Neural cell (in vitro differentiated cells): ENCODE results near the gene GVQW3. TPM values are rescaled to one million over a fixed set of nuclear protein-coding genes. Genes with fewer than 3 reads are reported as not detected.

ENCODE experiments used
- H2AFZ ChIP-seq: fragments of 200-600, 300-800 bp; sonication (generic), shearing (Covaris generic); 2 replicates; pipeline ENCODE4 v1.6.0; 2014; ENCODE audit warnings: low read depth, mild to moderate bottlenecking, antibody characterized with exemption, low read length, moderate library complexity
- H3F3A ChIP-seq: fragments of 200-600 bp; shearing (Covaris generic); 2 replicates; pipeline ENCODE4 v1.6.1; 2016; ENCODE audit warnings: mild to moderate bottlenecking, moderate library complexity, mixed read lengths, antibody characterized with exemption, low read length; ENCODE audit not compliant: insufficient read depth, poor library complexity, severe bottlenecking
- H3K27ac ChIP-seq: fragments of 200-600, 300-800 bp; sonication (generic), shearing (Covaris generic); 2 replicates; pipeline ENCODE4 v1.5.1; 2014; ENCODE audit warnings: mild to moderate bottlenecking, low read length, moderate library complexity
- H3K27me3 ChIP-seq: fragments of 300-800, 200-600 bp; sonication (generic), shearing (Covaris generic); 2 replicates; pipeline ENCODE4 v1.6.0; 2014; ENCODE audit warnings: mild to moderate bottlenecking, low read depth, low read length, moderate library complexity; ENCODE audit not compliant: insufficient read depth
- H3K36me3 ChIP-seq: fragments of 300-800, 200-600 bp; sonication (generic), shearing (Covaris generic); 2 replicates; pipeline ENCODE4 v1.5.1; 2014; ENCODE audit warnings: mild to moderate bottlenecking, antibody characterized with exemption, low read length, moderate library complexity; ENCODE audit not compliant: insufficient read depth
- H3K4me2 ChIP-seq: fragments of 300-800, 200-600 bp; sonication (generic), shearing (Covaris generic); 2 replicates; pipeline ENCODE4 v1.6.0; 2014; ENCODE audit warnings: mild to moderate bottlenecking, low read length
- H3K4me3 ChIP-seq: fragments of 300-800, 200-600 bp; sonication (generic), shearing (Covaris generic); 2 replicates; pipeline ENCODE4 v1.5.1; 2014; ENCODE audit warnings: mild to moderate bottlenecking, low read length, moderate library complexity
- H3K79me2 ChIP-seq: fragments of 200-600 bp; shearing (Covaris generic); replicated peaks from 2 replicates; pipeline ENCODE4 v1.6.0; 2014; ENCODE audit warnings: mild to moderate bottlenecking, low read length, moderate library complexity; ENCODE audit not compliant: insufficient read depth
- H3K9ac ChIP-seq: fragments of 300-800, 200-600 bp; sonication (generic), shearing (Covaris generic); 2 replicates; pipeline ENCODE4 v1.6.1; 2016; ENCODE audit warnings: mild to moderate bottlenecking, low read length, mixed read lengths
- H3K9me2 ChIP-seq: fragments of 200-600 bp; shearing (Covaris generic); 2 replicates; pipeline ENCODE4 v1.6.1; 2016; ENCODE audit warnings: mild to moderate bottlenecking, low read length, mixed read lengths; ENCODE audit not compliant: insufficient read depth
- H3K9me3 ChIP-seq: fragments of 200-600, 300-800 bp; sonication (generic), shearing (Covaris generic); 2 replicates; pipeline ENCODE4 v1.6.1; 2016; ENCODE audit warnings: mild to moderate bottlenecking, mixed run types, low read length, moderate library complexity, mixed read lengths
- H4K20me1 ChIP-seq: fragments of 200-600 bp; shearing (Covaris generic); 2 replicates; pipeline ENCODE4 v1.6.1; 2016; ENCODE audit warnings: mild to moderate bottlenecking, mixed run types; ENCODE audit not compliant: insufficient read depth
- EP300 ChIP-seq: fragments of 450-650 bp; conservative IDR thresholded peaks from 2 replicates; pipeline ENCODE4 v1.6.1; 2014; ENCODE audit warnings: antibody characterized with exemption, mild to moderate bottlenecking, moderate library complexity; ENCODE audit not compliant: poor library complexity, severe bottlenecking
- EZH2 ChIP-seq: fragments of 200-600, 300-800 bp; shearing (Covaris generic), sonication (generic); IDR thresholded peaks from 2 replicates; pipeline ENCODE4 v1.6.1; 2014; ENCODE audit warnings: antibody characterized with exemption, low read length, borderline replicate concordance, mild to moderate bottlenecking; ENCODE audit not compliant: insufficient read depth, poor library complexity, severe bottlenecking
- MXI1 ChIP-seq: fragments of 450-650 bp; conservative IDR thresholded peaks from 2 replicates; pipeline ENCODE4 v1.6.1; 2014; ENCODE audit warnings: antibody characterized with exemption, mild to moderate bottlenecking; ENCODE audit not compliant: poor library complexity, severe bottlenecking
- POLR2AphosphoS5 ChIP-seq: IDR thresholded peaks from 2 replicates; pipeline ENCODE4 v1.6.1; 2012
- RAD21 ChIP-seq: fragments of 450-650 bp; conservative IDR thresholded peaks from 2 replicates; pipeline ENCODE4 v1.6.1; 2014; ENCODE audit warnings: antibody characterized with exemption, mild to moderate bottlenecking, moderate library complexity
- SMC3 ChIP-seq: fragments of 450-650 bp; conservative IDR thresholded peaks from 2 replicates; pipeline ENCODE4 v1.6.1; 2014; ENCODE audit warnings: antibody characterized with exemption, mild to moderate bottlenecking, moderate library complexity; ENCODE audit not compliant: poor library complexity
- TAF1 ChIP-seq: IDR thresholded peaks from 2 replicates; pipeline ENCODE4 v1.6.1; 2012; ENCODE audit warnings: low read depth
- polyA plus RNA-seq: library from polyadenylated mRNA; depleted of rRNA; stranded (reverse); fragments of >200 nt; gene quantifications from 2 replicates; pipeline ENCODE4 v1.2.3, GENCODE V29; 2014
- TF ChIP-seq, protein P1 (sequence below): IDR thresholded peaks from 2 replicates; pipeline ENCODE4 v1.6.1; 2012; ENCODE audit warnings: borderline replicate concordance
- TF ChIP-seq, protein P2 (sequence below): fragments of 450-650 bp; IDR thresholded peaks from 2 replicates; pipeline ENCODE4 v1.5.1; 2014; ENCODE audit warnings: antibody characterized with exemption, mild to moderate bottlenecking, moderate library complexity; ENCODE audit not compliant: poor library complexity, severe bottlenecking

GVQW3 gene
- polyA plus RNA-seq, 1 donor from 2014 or later = 17.2 TPM

DNA sequence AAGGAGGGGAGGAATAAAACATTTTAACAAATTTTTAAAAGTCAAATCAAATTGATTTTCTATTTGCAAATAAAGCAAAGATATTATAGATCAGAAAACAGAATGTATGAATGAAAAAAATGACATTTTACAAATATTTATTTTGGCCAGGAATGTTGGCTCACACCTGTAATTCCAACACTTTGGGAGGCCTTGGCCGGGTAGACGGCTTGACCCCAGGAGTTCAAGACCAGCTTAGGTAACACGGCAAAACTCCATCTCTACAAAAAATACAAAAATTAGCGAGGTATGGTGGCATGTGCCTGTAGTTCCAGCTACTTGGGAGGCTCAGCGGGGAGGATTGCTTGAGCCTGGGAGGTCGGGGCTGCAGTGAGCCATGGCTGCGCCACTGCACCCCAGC, 18.4 kb upstream of the GVQW3 start:
- Histone ChIP-seq H3F3A (no peaks in the 10 kb centered on the region), H3K27ac (no peak overlapping the region), H3K79me2 (peaks cover 3% of the 10 kb centered on the region), H3K4me2 (no peak overlapping the region), H3K9me2 (no peaks in the 10 kb centered on the region), H3K9ac (no peak overlapping the region), H3K9me3 (no peaks in the 10 kb centered on the region), H3K4me3 (no peak overlapping the region), H4K20me1 (no peaks in the 10 kb centered on the region), H2AFZ (no peak overlapping the region), H3K27me3 (no peaks in the 10 kb centered on the region), H3K36me3 (no peaks in the 10 kb centered on the region)
- TF ChIP-seq EP300 (no peak), EZH2 (no peak), SMC3 (no peak), TAF1 (no peak), MXI1 (no peak), POLR2AphosphoS5 (no peak), RAD21 (no peak)
- TF ChIP-seq, protein P1, sequence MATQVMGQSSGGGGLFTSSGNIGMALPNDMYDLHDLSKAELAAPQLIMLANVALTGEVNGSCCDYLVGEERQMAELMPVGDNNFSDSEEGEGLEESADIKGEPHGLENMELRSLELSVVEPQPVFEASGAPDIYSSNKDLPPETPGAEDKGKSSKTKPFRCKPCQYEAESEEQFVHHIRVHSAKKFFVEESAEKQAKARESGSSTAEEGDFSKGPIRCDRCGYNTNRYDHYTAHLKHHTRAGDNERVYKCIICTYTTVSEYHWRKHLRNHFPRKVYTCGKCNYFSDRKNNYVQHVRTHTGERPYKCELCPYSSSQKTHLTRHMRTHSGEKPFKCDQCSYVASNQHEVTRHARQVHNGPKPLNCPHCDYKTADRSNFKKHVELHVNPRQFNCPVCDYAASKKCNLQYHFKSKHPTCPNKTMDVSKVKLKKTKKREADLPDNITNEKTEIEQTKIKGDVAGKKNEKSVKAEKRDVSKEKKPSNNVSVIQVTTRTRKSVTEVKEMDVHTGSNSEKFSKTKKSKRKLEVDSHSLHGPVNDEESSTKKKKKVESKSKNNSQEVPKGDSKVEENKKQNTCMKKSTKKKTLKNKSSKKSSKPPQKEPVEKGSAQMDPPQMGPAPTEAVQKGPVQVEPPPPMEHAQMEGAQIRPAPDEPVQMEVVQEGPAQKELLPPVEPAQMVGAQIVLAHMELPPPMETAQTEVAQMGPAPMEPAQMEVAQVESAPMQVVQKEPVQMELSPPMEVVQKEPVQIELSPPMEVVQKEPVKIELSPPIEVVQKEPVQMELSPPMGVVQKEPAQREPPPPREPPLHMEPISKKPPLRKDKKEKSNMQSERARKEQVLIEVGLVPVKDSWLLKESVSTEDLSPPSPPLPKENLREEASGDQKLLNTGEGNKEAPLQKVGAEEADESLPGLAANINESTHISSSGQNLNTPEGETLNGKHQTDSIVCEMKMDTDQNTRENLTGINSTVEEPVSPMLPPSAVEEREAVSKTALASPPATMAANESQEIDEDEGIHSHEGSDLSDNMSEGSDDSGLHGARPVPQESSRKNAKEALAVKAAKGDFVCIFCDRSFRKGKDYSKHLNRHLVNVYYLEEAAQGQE = no peak
- TF ChIP-seq, protein P2, sequence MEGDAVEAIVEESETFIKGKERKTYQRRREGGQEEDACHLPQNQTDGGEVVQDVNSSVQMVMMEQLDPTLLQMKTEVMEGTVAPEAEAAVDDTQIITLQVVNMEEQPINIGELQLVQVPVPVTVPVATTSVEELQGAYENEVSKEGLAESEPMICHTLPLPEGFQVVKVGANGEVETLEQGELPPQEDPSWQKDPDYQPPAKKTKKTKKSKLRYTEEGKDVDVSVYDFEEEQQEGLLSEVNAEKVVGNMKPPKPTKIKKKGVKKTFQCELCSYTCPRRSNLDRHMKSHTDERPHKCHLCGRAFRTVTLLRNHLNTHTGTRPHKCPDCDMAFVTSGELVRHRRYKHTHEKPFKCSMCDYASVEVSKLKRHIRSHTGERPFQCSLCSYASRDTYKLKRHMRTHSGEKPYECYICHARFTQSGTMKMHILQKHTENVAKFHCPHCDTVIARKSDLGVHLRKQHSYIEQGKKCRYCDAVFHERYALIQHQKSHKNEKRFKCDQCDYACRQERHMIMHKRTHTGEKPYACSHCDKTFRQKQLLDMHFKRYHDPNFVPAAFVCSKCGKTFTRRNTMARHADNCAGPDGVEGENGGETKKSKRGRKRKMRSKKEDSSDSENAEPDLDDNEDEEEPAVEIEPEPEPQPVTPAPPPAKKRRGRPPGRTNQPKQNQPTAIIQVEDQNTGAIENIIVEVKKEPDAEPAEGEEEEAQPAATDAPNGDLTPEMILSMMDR = no peak

DNA sequence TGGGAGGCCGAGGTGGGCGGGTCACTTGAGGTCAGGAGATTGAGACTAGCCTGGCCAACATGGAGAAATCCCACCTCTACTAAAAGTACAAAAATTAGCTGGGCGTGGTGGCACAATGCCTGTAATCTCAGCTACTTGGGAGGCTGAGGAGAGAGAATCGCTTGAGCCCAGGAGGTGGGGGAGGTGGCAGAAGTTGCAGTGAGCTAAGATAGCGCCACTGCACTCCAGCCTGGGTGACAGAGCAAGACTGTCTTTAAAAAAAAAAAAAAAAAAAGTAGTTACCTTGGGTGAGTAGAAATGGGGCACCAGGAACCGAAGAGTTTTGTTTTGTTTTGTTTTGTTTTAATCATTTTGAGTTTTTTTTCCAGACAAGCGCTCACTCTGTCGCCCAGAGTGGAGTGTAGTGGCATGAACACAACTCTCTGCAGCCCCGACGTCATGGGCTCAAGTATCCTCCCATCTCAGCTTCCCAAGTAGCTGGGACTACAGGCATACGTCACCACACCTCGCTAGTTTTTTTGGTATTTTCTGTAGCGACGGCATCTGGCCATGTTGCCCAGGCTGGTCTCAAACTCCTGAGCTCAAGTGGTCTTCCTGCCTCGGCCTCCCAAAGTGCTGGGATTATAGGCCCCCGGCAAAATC, 16.0 kb upstream of the GVQW3 start:
- TF ChIP-seq EP300 (no peak), RAD21 (no peak), EZH2 (no peak), MXI1 (no peak), POLR2AphosphoS5 (no peak), TAF1 (no peak), SMC3 (no peak)
- TF ChIP-seq, protein P1 = no peak
- TF ChIP-seq, protein P2 = no peak
- H4K20me1 ChIP-seq = no peaks in the 10 kb centered on the region
- H3K79me2 ChIP-seq = peaks cover 18% of the 10 kb centered on the region
- H3K36me3 ChIP-seq = no peaks in the 10 kb centered on the region
- H3K4me3 ChIP-seq = no peak overlapping the region
- H2AFZ ChIP-seq = no peak overlapping the region
- H3K9me3 ChIP-seq = no peaks in the 10 kb centered on the region
- H3K9me2 ChIP-seq = no peaks in the 10 kb centered on the region
- no peaks in the 10 kb centered on the region for H3F3A ChIP-seq
- H3K9ac ChIP-seq = no peak overlapping the region
- H3K4me2 ChIP-seq = no peak overlapping the region
- H3K27ac ChIP-seq = no peak overlapping the region
- H3K27me3 ChIP-seq = no peaks in the 10 kb centered on the region
